Prostate gland (tissue), 2 donors: ENCODE data around the gene PSORS1C1. TPM values are rescaled to one million over a fixed set of nuclear protein-coding genes. Genes with fewer than 3 reads are reported as not detected.

Experiments used
- DNase-seq: peaks from one replicate; pipeline ENCODE4 v3.0.0-alpha.2; 2019; ENCODE audit warnings: low spot score
- H3K27ac ChIP-seq, 2 donors: fragments of 200-600 bp; sonication (generic); 2 replicates each; pipeline ENCODE4 v1.5.1; 2017 to 2019
- H3K27me3 ChIP-seq: fragments of 200-600 bp; sonication (generic); replicated peaks from 2 replicates; pipeline ENCODE4 v1.5.1; 2019; ENCODE audit not compliant: insufficient read depth
- H3K36me3 ChIP-seq, 2 donors: fragments of 200-600 bp; sonication (generic); 1 replicate in 1 of 2; 2 replicates in 1 of 2; pipeline versions ENCODE4 v1.5.1 to v1.8.1; 2017 to 2019
- H3K4me1 ChIP-seq: fragments of 200-600 bp; sonication (generic); replicated peaks from 2 replicates; pipeline ENCODE4 v1.5.1; 2019
- H3K4me3 ChIP-seq, 2 donors: fragments of 200-600 bp; sonication (generic); 2 replicates each; pipeline ENCODE4 v1.5.1; 2017 to 2019
- H3K9me3 ChIP-seq: fragments of 200-600 bp; sonication (generic); 2 replicates; pipeline ENCODE4 v1.5.1; 2017
- POLR2A ChIP-seq: fragments of 450-650 bp; IDR thresholded peaks from one replicate; pipeline ENCODE4 v1.6.1; 2016; ENCODE audit warnings: antibody characterized with exemption, mild to moderate bottlenecking
- POLR2AphosphoS5 ChIP-seq: sonication (generic); formaldehyde crosslinking; IDR thresholded peaks from one replicate; pipeline ENCODE4 v1.6.1; 2017; ENCODE audit warnings: antibody characterized with exemption
- WGBS: methylation state at CpG from one replicate; pipeline ENCODE4 v1.1.5; 2018; 5-methylcytosine and 5-hydroxymethylcytosine counted together
- intact Hi-C: fragments of 100-400 bp; cut with DNase I; formaldehyde crosslinking; loops from one replicate; pipeline ENCODE4 v1.14.2; 2022
- total RNA-seq, 2 donors: library from RNA; depleted of rRNA; stranded (reverse); fragments of >200 nt; gene quantifications; one replicate each; pipeline ENCODE4 v1.1.0, GENCODE V29; 2016
- TF ChIP-seq, protein P1 (sequence below), 4 experiments: fragments of 200-600 bp in 2 of 4; fragments of 450-650 bp in 2 of 4; sonication (generic) in 2 of 4; IDR thresholded peaks; 1 replicate in 3 of 4; 2 replicates in 1 of 4; pipeline ENCODE4 v1.5.1; 2016 to 2019; ENCODE audit warnings: antibody characterized with exemption in 4 of 4, mild to moderate bottlenecking in 2 of 4, moderate library complexity in 2 of 4

The PSORS1C1 gene
- total RNA-seq, 2 donors from 2014 or later, result 1.2 to 3.5 TPM

DNA sequence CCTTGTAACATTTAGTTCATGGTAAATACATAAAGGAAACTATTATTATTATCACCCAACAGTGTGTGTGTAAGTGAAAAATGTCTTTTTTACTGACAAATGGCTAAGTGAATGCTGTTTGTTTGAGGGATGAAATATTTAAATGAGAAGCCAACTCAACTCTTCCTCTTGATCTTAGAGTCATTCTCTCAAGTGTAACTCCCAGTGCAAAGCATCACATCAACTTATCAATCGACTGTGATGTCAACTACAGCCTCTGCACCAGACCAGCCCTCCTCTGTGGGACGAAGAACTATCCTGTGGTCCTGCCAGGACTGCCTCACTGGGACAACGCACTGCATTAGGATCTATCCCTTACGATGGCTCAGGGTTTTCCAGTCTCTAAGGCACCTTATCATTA lies 7.5 kb upstream of the PSORS1C1 start:
- 85% methylated on average over 4 of the region's 4 CpGs for WGBS
- DNase-seq, result no peak
- H3K36me3 ChIP-seq, result no peaks in the 10 kb centered on the region
- H3K27me3 ChIP-seq, result peaks cover 2% of the 10 kb centered on the region
- no peaks in the 10 kb centered on the region for H3K9me3 ChIP-seq
- no peak overlapping the region for H3K27ac ChIP-seq
- no peak overlapping the region for H3K4me3 ChIP-seq
- TF ChIP-seq POLR2AphosphoS5, result no peak
- TF ChIP-seq POLR2A, result no peak
- TF ChIP-seq, protein P1, sequence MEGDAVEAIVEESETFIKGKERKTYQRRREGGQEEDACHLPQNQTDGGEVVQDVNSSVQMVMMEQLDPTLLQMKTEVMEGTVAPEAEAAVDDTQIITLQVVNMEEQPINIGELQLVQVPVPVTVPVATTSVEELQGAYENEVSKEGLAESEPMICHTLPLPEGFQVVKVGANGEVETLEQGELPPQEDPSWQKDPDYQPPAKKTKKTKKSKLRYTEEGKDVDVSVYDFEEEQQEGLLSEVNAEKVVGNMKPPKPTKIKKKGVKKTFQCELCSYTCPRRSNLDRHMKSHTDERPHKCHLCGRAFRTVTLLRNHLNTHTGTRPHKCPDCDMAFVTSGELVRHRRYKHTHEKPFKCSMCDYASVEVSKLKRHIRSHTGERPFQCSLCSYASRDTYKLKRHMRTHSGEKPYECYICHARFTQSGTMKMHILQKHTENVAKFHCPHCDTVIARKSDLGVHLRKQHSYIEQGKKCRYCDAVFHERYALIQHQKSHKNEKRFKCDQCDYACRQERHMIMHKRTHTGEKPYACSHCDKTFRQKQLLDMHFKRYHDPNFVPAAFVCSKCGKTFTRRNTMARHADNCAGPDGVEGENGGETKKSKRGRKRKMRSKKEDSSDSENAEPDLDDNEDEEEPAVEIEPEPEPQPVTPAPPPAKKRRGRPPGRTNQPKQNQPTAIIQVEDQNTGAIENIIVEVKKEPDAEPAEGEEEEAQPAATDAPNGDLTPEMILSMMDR (IDR thresholded peaks at IDR 0.05), result no peak
- intact Hi-C loops, result no loop called here
- H3K4me1 ChIP-seq, result no peaks in the 10 kb centered on the region

DNA sequence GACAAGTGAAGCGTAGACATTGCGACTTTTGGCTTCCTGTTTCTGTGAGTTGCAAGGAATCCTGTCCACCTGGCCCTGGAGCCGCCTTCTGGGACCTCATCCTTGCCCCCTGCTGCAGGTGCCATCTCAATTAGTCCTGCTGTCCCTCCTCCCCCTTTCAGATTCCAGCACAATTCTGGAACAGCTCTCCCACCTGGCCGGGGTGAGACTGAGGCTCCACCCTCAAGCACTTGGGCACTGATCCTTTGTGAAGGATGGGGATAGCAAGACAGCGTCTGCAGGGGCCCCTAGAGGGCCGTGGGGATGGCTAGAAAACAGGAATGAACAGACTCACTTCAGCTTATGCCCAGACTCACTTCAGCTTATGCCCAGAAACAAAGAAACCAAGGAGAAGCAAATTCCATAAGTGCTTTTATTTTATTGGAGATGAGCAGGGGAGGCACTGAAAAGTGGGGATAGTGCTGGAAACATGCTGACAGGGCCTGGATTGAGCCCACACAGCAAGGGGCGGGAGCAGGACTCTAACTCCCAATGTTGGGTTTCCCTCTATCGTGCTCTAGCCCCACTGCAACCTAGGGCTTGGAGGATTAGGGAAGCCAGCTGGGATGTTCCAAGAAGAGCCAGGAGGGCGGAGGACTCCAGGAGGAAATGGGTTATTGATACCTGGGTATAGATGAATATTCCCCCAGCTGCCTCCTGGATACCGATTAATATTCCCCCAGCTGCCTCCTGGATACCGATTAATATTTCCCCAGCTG lies 3.6 kb upstream of the PSORS1C1 start:
- WGBS, result 69% methylated on average over 11 of the region's 11 CpGs
- Histone ChIP-seq H3K9me3 (no peaks in the 10 kb centered on the region), H3K4me1 (peaks cover 5% of the 10 kb centered on the region), H3K36me3 (no peaks in the 10 kb centered on the region), H3K27me3 (peaks cover 2% of the 10 kb centered on the region), H3K4me3 (no peak overlapping the region), H3K27ac (no peak overlapping the region)
- DNase-seq, result no peak
- intact Hi-C loops, result no loop called here
- TF ChIP-seq, protein P1 (IDR thresholded peaks at IDR 0.05), result no peak
- no peak for TF ChIP-seq POLR2A
- TF ChIP-seq POLR2AphosphoS5, result no peak

DNA sequence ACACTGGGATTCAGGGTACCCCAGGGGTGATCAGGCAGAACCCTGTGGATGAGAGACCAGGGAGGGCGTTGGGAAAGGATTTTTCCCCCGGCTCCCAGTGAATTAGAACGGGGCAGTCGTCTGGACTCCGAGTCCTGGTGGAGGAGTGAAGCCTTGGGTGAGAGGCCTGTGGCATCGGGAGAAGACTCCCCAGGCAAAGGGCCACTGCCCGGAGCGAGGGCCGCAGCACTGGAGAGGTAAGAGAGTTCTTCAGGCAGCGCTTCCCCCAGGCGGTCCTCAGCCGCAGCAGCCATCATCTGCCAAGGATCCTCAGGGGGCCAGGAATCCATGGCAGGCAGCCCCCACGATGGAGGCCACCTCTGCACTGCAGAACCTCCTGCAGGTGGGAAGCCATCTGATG lies 2.9 kb upstream of the PSORS1C1 start:
- TF ChIP-seq, protein P1 (IDR thresholded peaks at IDR 0.05), result no peak
- TF ChIP-seq POLR2A (no peak), POLR2AphosphoS5 (no peak)
- intact Hi-C loops, result no loop called here

DNA sequence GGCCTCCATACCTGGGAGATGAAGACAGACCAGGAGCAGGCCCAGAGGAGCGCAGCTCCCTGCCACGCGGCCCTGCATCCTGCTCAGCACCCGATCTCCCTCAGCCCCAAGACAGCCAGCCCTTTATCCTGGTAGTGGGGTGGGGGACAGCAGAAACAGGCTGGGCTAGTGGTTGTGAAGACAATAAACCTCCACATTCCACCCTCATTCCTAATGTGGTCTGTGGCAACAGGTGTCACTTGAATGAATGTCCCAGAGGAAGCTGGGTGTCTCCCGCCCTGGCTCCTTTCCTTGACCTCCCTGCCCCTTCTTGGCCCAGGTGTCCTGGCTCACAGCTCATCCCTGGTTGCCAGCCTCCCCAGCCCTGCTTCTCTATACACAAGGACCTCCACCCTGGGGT lies 2.1 kb upstream of the PSORS1C1 start, which contains the start of gene C6orf15:
TSS of gene C6orf15 (minus strand) at position 98 of the 400 bp plus-strand sequence. CDS start at position 78, 20 bp downstream.
- no peak for DNase-seq
- Histone ChIP-seq H3K4me3 (no peak within 1 kb of the TSS), H3K36me3 (no peaks in the 10 kb centered on the region), H3K27ac (no peak within 1 kb of the TSS), H3K9me3 (no peaks in the 10 kb centered on the region), H3K4me1 (peaks cover 5% of the 10 kb centered on the region), H3K27me3 (peaks cover 2% of the 10 kb centered on the region)
- 79% methylated on average over 5 of the region's 5 CpGs for WGBS
- intact Hi-C loops, result no loop called here
- no peak for TF ChIP-seq POLR2A
- TF ChIP-seq POLR2AphosphoS5, result no peak
- TF ChIP-seq, protein P1 (IDR thresholded peaks at IDR 0.05), result no peak

More for the DNA sequence above, 2.9 kb upstream of the PSORS1C1 start:
- peaks cover 2% of the 10 kb centered on the region for H3K27me3 ChIP-seq
- H3K36me3 ChIP-seq, result no peaks in the 10 kb centered on the region
- no peak overlapping the region for H3K4me3 ChIP-seq
- WGBS, result 97% methylated on average over 13 of the region's 13 CpGs
- no peaks in the 10 kb centered on the region for H3K9me3 ChIP-seq
- H3K27ac ChIP-seq, result no peak overlapping the region
- peaks cover 5% of the 10 kb centered on the region for H3K4me1 ChIP-seq
- no peak for DNase-seq
